Fibroblast of mammary gland (primary cell): ENCODE results near the gene F2RL3.

Experiments
- DNase-seq: peaks from one replicate; pipeline ENCODE4 v3.0.0-alpha.2; 2010; ENCODE audit warnings: low read depth
- H3K4me3 ChIP-seq: 2 replicates; pipeline ENCODE4 v1.5.1; 2011; ENCODE audit warnings: low read depth, mild to moderate bottlenecking, low read length, moderate library complexity; ENCODE audit not compliant: control insufficient read depth
- TF ChIP-seq, protein P1 (sequence below): conservative IDR thresholded peaks from 2 replicates; pipeline ENCODE4 v1.5.1; 2011; ENCODE audit warnings: low read depth, low read length, inconsistent platforms; ENCODE audit not compliant: control insufficient read depth, insufficient read depth

The F2RL3 gene

DNA sequence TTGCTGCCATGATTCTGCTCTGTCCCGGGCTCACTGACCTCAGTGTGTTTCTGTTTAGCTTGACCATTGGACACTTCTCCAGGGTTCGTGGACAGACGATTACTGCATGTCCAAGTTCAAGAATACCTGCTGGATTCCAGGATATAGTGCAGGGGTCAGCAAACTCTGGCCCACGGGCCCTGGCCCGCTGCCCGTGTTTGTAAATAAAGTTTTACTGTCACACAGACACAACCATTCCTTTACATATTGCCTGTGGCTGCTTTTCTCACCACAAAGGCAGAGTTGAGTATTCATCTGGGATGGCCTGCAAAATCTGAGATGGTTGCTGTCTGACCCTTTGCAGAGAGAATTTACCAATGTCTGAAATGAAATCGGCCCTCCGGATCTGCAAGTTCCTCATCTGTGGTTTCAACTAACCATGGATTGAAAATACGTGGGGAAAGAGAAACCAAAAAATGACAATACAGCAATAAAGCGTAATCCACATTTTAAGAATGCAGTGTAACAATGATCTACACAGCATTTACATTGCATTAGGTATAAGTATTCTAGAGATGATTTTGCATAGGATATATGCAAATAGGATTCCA lies 25.9 kb upstream of the F2RL3 start:
- H3K4me3 ChIP-seq, result no peak overlapping the region
- DNase-seq, result no peak
- TF ChIP-seq, protein P1, sequence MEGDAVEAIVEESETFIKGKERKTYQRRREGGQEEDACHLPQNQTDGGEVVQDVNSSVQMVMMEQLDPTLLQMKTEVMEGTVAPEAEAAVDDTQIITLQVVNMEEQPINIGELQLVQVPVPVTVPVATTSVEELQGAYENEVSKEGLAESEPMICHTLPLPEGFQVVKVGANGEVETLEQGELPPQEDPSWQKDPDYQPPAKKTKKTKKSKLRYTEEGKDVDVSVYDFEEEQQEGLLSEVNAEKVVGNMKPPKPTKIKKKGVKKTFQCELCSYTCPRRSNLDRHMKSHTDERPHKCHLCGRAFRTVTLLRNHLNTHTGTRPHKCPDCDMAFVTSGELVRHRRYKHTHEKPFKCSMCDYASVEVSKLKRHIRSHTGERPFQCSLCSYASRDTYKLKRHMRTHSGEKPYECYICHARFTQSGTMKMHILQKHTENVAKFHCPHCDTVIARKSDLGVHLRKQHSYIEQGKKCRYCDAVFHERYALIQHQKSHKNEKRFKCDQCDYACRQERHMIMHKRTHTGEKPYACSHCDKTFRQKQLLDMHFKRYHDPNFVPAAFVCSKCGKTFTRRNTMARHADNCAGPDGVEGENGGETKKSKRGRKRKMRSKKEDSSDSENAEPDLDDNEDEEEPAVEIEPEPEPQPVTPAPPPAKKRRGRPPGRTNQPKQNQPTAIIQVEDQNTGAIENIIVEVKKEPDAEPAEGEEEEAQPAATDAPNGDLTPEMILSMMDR, result no peak

DNA sequence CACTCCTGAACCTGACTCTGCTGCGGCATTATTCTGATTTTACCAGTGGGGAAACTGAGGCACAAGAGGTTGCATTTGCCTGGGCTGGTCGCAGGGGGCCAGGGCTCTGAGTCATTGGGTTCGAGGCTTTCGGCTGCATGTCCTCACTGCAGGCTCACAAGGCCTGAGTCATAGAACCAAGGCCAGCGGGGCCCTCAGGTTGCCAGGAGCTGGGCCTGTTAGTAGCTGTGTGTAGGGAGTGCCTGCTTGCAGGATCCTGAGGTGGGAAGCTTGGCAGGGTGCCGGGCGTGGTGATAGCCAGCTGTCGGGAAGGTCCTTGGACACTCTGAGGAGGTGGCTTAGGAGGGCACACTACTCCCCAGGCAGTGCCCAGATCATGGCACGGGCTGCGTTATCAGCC lies 21.6 kb upstream of the F2RL3 start:
- DNase-seq, result no peak
- TF ChIP-seq, protein P1, result no peak
- H3K4me3 ChIP-seq, result no peak overlapping the region

DNA sequence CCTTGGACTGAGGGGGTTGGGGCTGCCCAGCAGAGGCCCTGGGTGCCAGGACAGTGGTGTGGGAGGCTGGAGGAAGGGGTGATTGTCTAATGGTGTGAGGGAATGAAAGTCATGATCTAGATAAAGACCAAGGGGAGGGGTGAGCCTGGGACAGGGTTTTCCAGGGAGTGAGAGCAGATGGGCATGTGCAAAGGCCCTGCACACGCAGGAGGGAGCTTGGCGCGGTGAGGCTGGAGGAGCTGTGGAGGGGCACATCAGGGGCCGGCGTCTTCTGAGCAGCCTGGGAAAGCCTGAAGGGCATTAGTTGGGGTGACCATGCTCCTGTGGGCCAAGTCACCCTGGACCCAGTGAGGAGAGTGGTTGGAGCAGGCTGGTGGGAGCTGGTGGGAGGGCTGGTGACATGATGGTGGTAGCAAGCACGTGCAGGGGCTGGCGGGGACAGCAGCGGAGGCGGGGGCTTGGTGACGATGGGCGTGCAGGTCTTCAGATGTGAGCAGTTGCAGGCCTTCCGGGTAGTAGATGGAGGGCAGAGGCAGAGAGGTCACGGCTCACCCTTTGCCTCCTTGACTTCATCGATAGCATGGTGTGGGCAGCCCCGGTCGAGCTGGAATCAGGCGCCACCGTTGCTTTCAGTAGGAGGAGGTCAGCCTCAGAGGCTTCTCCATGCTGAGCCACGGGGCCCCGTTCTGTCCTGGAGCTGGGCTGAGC lies 20.2 kb upstream of the F2RL3 start:
- no peak for DNase-seq
- no peak overlapping the region for H3K4me3 ChIP-seq
- TF ChIP-seq, protein P1, result no peak

DNA sequence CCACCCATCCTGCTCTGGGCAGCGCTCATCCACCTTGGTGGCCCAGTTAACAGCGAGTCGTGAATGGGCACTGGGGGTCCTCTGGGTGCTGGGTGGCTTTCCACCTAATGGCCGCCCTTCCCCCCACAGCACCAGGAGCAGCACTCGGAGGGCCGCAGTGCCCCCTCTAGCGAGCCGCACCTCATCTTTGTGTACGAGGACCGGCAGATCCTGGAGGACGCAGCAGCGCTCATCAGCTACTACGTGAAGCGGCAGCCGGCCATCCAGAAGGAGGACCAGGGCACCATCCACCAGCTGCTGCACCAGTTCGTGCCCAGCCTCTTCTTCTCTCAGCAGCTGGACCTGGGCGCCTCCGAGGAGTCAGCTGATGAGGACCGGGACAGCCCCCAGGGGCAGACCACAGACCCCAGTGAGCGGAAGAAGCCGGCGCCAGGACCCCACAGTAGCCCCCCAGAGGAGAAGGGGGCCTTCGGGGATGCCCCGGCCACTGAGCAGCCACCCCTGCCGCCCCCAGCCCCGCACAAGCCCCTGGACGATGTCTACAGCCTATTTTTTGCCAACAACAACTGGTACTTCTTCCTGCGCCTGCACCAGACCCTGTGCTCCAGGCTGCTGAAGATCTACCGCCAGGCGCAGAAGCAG lies 19.3 kb upstream of the F2RL3 start:
- TF ChIP-seq, protein P1, result no peak
- DNase-seq, result no peak
- H3K4me3 ChIP-seq, result no peak overlapping the region

DNA sequence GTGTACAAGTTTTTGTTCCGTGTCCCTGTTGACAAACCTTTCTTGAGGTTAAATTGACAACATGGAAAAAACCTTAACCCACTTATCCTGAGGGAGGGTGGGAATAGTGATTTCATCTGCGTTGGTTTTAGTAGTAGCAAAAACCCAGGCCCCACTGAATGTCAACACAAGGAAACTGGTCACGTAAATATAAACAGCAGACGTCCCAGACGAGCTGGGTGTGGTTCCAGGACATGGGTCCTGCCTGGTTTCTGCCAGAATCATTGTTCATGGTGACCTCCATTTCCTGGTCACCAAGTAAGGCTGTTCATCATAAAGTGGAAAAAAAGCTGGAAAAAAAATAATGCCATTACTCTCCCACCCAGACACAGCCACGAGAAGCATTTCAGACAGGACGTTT lies 16.9 kb upstream of the F2RL3 start:
- no peak for DNase-seq
- TF ChIP-seq, protein P1, result no peak
- no peak overlapping the region for H3K4me3 ChIP-seq

DNA sequence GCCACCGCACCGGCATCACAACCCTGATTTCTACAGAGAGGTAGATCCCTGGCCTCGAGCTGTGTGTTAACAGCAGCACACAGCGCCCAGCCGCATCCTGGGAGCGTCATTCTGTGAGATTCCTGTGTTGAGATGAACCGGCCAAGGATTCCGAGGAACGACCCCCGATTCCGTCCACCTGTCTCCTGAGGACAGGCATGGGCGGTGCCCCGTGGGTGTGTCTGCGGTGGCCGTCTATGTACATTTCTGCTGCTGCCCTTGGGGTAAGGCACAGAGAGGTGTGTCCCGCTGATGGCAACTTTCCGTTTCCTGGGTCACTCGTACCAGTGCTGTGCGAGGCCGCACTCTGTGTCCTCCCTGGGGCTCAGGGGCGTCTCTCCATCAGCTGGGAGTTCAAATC lies 16.1 kb upstream of the F2RL3 start:
- TF ChIP-seq, protein P1, result no peak
- H3K4me3 ChIP-seq, result no peak overlapping the region
- no peak for DNase-seq

DNA sequence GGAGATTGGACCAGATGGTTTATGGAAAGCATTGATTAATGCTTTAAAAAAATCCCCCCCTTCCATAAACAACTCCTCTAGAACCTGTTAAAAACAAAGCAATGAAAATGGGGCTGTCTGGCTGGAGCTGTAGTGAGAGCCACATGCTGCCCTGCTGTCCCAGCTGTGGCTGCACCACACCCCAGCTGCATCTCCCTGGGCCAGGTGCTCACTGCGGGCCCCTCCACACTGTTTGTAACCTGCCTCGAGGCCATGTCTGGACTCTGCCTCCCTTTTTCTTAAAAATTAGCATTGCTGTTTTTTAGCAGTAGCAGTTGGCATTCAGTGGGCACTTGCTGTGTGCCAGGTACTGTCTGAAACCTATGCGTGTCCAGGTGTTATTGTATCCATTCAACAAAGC lies 15.2 kb upstream of the F2RL3 start:
- TF ChIP-seq, protein P1, result no peak
- no peak overlapping the region for H3K4me3 ChIP-seq
- no peak for DNase-seq
